GM18508 (cell line): Measurements from ENCODE around the gene CCNT2.
"Not testable (repeated sequence)": the region's sequence is repeated elsewhere in the genome, so short reads cannot be mapped to it uniquely, and the experiment has no call there.

Source experiments
- ATAC-seq: cut with Tn5 transposase; IDR thresholded peaks from one replicate; pipeline ENCODE4 v1.9.1; 2021; ENCODE audit warnings: moderate number of reproducible peaks; ENCODE audit not compliant: insufficient read depth, unreplicated experiment

CCNT2 gene

GRCh38 chr2:134917888-134918525, 615 bp upstream of the CCNT2 start:
- peak; percentile 62 for ATAC-seq

GRCh38 chr2:134919341-134920210, 954 bp downstream of the CCNT2 start:
- no peak for ATAC-seq

- no peak for ATAC-seq
Observed at GRCh38 chr2:134924912-134925311, 6.3 kb downstream of the CCNT2 start.

- no peak for ATAC-seq
Observed at GRCh38 chr2:134926231-134926931, 7.8 kb downstream of the CCNT2 start.

GRCh38 chr2:134927195-134927594, 8.6 kb downstream of the CCNT2 start:
- ATAC-seq = no peak

- no peak for ATAC-seq
Observed at GRCh38 chr2:134932864-134933526, 14.4 kb downstream of the CCNT2 start.

GRCh38 chr2:134933732-134934131, 15.1 kb downstream of the CCNT2 start:
- ATAC-seq = no peak

GRCh38 chr2:134934150-134934549, 15.5 kb downstream of the CCNT2 start:
- no peak for ATAC-seq

- no peak for ATAC-seq
Observed at GRCh38 chr2:134934641-134935040, 16.0 kb downstream of the CCNT2 start.

GRCh38 chr2:134936691-134937090, 18.1 kb downstream of the CCNT2 start:
- no peak for ATAC-seq

GRCh38 chr2:134943540-134943939, 24.9 kb downstream of the CCNT2 start:
- peak; percentile 59 for ATAC-seq

- no peak for ATAC-seq
Observed at GRCh38 chr2:134944975-134945374, 26.4 kb downstream of the CCNT2 start.

- ATAC-seq = no peak
Observed at GRCh38 chr2:134946073-134946472, 27.5 kb downstream of the CCNT2 start.

GRCh38 chr2:134949981-134950708, 31.5 kb downstream of the CCNT2 start:
- no peak for ATAC-seq

- no peak for ATAC-seq
Observed at GRCh38 chr2:134950886-134951285, 32.3 kb downstream of the CCNT2 start.

- no peak for ATAC-seq
Observed at GRCh38 chr2:134952608-134953007, 34.0 kb downstream of the CCNT2 start.

- ATAC-seq = no peak
Observed at GRCh38 chr2:134954065-134954464, 35.4 kb downstream of the CCNT2 start.

GRCh38 chr2:134955744-134956143, 37.1 kb downstream of the CCNT2 start:
- no peak for ATAC-seq

- no peak for ATAC-seq
Observed at GRCh38 chr2:134957477-134957876, 38.9 kb downstream of the CCNT2 start.

- not testable (repeated sequence) for ATAC-seq
Observed at GRCh38 chr2:134967166-134967565, 48.5 kb downstream of the CCNT2 start.
